Measurements from ENCODE around the gene IQSEC3. TPM values are rescaled to one million over a fixed set of nuclear protein-coding genes. Genes with fewer than 3 reads are reported as not detected.
"Not testable (repeated sequence)": the region's sequence is repeated elsewhere in the genome, so short reads cannot be mapped to it uniquely, and the experiment has no call there.

IQSEC3 gene
- total RNA-seq, 1 experiment from 2014 or later: 0.06 TPM

GRCh38 chr12:177980-178828 lies 111.6 kb downstream of the IQSEC3 start:
- DNase-seq (ENCODE audit: low read depth): no peak

DNA sequence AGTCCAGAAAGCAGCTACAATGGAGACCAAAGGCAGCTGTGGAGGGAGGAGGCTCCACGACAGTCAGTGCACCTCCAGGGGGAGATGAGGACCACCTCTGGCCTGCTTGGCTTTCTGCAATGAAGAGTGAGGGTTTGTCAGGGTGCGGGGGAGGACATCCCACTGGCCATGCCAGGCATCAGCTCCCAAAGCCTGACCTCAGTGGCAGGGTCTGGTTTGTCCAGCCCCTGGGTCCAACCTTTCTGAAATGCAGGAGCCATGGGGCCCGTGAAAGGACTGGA lies 112.2 kb downstream of the IQSEC3 start:
- no peak for DNase-seq (ENCODE audit: low read depth)

GRCh38 chr12:179131-179884 lies 112.7 kb downstream of the IQSEC3 start:
- peak; percentile 50 for DNase-seq (ENCODE audit: low read depth)

DNA sequence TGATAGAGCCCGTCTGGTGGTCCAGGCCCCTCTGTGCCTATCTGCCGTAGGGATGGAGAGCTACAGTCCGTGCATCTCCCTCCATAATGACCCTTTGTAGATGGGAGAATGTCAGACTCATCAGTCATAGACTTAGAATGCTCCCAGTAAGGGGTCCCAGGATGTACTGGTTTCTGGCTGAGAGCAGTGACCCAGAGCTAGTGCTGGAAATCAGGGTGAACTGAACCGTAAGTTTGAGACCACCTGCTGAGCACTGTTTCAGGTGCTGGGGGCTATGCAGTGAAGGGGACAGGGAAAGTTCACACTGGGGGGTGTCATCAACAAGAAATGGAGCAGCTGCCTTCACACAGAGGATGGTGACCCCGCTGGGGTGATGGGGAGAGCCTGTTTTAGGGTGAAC lies 113.3 kb downstream of the IQSEC3 start:
- DNase-seq (ENCODE audit: low read depth): no peak

DNA sequence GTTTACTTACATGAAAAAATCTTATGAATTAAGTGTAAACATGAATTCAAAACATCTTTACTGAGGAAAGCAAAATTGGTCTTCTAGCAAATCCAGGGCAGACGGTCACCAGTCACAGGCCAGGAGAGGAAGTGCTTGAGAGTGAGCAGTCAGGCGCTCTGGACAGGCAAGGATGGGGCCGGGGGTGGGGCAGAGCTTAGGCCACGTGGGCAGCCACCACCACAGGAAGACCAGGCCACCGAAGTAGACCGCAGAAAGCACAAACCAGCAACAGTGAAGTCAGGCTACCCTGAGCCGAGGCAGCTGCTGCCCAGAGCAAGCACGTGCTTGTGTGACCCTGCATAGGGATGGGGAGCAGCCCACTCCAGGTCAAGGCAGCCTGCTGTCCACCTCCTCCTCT lies 113.9 kb downstream of the IQSEC3 start:
- peak; percentile 79 for DNase-seq (ENCODE audit: low read depth)

DNA sequence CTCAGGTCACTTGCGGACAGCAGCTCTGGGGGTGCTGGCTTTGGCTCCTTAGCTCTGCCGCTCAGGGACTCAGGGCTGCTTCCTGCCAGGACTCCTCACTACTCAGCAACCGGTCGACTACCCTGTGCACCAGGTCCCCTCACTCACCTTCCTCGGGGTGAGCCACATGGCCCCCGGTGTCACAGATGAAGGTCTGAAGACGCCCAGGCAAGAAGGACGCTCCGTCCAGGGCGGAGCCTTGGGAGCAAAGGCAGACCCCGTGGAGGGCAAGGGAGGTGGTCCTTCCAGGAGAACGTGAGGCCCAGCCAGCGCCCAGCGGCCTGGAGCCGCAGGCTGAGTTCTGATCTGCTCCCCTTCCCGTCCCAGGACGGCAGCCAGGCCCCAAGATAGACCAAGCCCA lies 115.4 kb downstream of the IQSEC3 start:
- no peak for DNase-seq (ENCODE audit: low read depth)

DNA sequence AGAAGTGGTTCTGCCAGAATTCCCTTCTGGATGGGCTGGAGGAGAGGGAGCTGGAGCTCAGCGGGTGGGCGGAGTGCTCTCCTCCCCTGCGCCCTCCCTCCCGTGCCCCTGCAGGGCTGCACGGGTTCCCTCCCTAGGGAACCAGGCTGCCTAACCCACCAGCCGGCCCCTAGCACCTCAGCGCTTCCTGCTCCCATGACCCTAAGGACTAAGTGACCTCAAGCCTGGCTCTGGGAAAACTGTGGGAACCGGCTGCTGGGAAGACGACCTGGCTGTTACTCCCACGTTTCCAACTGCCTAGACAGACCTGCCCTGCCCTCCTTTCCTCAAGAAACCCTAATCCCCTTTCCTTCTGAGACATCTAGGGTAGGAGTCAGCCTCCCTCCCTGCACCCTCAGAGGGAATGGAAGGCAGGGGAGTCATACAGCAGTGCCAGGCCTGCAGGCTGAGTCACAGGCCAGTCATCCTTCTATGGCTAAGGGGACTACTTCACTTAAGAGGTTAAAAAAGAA lies 115.9 kb downstream of the IQSEC3 start:
- DNase-seq (ENCODE audit: low read depth): peak; percentile 95

DNA sequence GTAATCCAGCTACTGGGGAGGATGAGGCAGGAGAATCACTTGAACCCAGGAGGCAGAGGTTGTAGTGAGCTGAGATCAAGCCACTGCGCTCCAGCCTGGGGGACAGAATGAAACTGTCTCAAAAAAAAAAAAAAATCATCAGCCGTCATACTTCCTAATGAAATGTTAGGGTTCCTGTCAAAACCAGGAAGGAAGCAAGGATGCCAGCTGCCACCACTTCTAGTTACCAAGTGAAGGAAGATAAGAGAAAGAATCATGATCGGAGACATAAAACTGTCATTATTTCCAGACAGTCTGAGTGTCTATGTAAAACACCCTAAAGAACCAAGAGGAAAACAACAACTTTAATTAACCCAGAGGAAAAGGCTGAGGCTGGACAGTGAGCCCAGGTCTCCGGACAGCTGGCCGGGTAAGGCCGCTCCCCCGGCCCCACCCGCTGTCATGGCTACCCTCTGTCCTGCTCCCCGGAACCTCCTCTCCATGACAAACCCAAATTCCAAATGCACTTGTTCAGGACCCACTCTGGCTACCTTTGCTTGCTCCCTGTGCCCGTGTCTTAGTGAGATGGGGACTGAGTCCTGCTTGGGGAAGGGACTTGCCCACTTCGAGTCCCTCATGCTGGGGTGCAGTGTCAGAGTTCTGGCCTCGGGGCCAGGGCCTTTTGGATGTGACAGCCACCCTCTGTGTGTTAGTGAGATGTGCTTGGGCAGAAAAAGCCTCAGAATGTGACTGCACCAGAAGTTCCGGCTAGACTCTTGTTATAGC lies 118.4 kb downstream of the IQSEC3 start:
- no peak for DNase-seq (ENCODE audit: low read depth)

GRCh38 chr12:185576-185955 lies 119.0 kb downstream of the IQSEC3 start:
- no peak for DNase-seq (ENCODE audit: low read depth)

DNA sequence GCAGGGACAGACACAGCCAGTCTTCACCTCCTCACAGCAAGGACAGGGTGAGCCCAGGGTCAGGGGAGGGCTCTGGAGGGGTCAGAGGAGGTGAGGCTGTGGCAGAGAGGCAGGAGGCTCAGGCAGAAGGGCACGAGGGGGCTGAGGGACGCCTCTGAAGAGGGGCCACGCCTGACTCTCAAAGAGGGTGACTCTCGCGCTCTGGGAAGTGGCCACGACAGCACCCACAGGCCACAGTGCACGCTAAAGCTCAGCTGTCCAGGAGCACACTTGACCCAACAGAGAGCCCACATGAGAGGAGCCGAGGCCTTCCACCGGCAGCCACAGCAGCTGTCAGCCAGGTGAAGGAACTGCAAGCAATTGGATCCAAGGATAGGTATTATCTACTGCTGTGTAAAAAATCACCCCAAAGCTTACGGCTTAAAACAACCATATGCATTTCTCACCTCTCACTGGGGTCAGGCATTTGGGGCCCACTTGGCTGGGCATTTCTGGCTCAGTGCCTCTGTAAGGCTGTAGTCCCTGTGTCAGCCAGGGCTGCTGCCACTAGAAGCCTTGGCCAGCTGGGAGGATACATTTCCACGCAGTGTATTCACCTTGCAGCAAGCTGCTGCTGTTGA lies 119.5 kb downstream of the IQSEC3 start:
- DNase-seq (ENCODE audit: low read depth): no peak

- not testable (repeated sequence) for DNase-seq (ENCODE audit: low read depth)
These were observed 121.7 kb downstream of the IQSEC3 start for GRCh38 chr12:187986-188909.

GRCh38 chr12:188910-189621 lies 122.5 kb downstream of the IQSEC3 start:
- DNase-seq (ENCODE audit: low read depth): peak; percentile 73

GRCh38 chr12:189622-189962 lies 123.0 kb downstream of the IQSEC3 start:
- DNase-seq (ENCODE audit: low read depth): no peak

- DNase-seq (ENCODE audit: low read depth): no peak
These were observed 124.3 kb downstream of the IQSEC3 start for GRCh38 chr12:190881-191280.

GRCh38 chr12:191541-191940 lies 125.0 kb downstream of the IQSEC3 start:
- DNase-seq (ENCODE audit: low read depth): no peak

DNA sequence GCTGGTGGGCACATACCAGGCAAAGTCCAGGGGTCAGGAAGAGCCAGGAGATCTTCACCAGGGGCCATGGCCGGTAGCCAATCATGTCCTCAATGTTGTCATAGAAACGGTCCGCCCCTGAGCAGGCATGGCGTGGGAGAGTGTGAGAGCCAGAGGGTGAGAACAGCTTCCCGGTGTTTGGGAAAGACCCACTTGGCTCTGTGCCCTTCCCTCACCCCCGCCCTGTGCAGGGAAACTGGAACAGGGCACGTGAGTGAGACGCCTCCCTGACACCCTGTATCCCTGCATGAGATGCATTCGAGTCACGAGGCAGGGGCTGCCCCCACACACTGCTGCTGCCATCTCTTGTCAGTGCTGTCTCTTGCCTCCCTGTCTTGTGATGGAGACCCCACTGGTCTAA lies 126.7 kb downstream of the IQSEC3 start:
- peak; percentile 42 for DNase-seq (ENCODE audit: low read depth)

DNA sequence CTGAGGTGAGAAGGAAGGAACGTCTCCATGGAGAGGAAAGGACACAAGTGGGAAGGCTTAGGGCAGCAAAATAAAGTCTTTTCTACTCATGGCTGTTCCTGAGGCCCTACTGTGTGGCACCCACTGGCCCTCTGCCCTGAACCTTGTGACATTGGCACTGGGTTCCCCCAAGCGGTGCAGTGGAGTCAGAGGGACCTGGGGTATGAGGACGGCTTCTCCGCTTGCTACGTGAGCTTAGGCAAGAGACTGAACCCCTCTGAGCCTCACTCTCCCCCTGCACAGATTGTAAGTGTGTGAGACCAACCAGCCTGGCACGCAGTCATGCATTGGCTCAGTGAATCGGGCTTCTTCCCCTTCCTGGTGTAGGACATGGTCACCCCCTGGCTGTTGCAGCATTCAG lies 127.7 kb downstream of the IQSEC3 start:
- no peak for DNase-seq (ENCODE audit: low read depth)

DNA sequence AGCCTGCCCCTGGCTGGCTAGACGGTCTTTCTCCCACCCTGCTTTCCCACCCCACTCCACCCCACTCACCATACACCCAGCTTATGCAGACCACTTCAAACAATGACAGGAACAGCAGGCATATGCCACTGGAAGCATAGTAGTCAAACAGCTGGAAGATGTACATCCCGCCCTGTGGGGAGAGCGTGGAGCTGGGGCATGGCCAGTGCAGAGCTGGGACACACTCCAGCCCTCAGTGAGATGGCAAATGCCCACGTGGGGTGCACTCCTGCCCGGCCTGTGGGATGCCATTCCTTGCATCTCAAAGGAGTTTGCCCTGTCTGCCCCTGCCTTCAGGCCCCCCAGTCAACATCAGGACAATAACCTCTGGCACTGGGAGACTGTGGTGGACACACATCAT lies 128.6 kb downstream of the IQSEC3 start:
- DNase-seq (ENCODE audit: low read depth): no peak

DNA sequence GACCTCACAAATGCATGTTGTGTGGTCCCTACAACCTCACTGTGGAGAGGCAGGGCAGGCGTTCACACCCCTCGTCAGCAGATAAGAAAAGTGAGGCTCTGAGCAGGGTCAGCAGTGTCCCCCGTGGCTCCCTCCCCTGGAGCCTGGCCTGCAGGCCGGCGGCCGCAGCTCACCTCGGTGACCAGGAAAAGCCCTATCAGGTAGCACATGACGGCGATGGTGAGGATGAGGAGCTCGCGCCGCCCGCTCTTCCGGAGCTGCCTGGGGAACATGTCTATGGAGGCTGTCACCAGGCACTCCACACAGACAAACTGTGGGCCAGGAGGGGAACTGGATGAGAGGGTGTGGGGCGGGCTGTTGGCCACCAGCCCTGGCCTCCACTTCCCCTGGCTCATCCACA lies 129.4 kb downstream of the IQSEC3 start:
- no peak for DNase-seq (ENCODE audit: low read depth)

DNA sequence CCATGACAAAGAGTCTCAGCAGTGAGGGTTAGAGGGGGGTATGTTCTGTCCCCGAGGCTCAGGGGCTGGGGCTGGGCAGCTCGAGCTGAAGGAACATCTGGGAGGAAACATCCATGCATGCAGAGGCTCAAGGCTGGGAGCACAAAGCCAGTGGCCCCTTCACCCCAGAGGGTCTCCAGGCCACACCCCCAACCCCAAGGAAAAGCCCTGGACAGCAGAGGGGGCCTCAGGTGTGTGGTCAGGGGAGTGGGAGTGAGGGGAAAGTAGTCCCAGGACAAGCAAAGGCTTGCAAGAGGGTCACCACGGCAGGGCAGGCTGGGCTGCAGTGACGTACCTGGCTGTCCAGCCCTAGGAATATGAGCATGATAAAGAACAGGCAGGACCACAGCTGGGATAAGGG lies 129.9 kb downstream of the IQSEC3 start:
- DNase-seq (ENCODE audit: low read depth): no peak

Data from Daoy (cell line).